Fibroblast of pulmonary artery (primary cell): Measurements from ENCODE around the gene HOXB2.
A peak's percentile ranks its signal among the peaks of the same experiment; 100 is the strongest.

ENCODE experiments used
- DNase-seq: peaks from one replicate; pipeline ENCODE4 v3.0.0-alpha.2; 2010; ENCODE audit warnings: low read depth
- H3K4me3 ChIP-seq: replicated peaks from 2 replicates; pipeline ENCODE4 v1.5.1; 2011; ENCODE audit warnings: low read depth, mild to moderate bottlenecking, control low read depth, low read length, moderate library complexity
- CTCF ChIP-seq: IDR thresholded peaks from 2 replicates; pipeline ENCODE4 v1.5.1; 2011; ENCODE audit warnings: mild to moderate bottlenecking, control low read depth, low read length, inconsistent platforms; ENCODE audit errors: missing control alignments

The HOXB2 gene

GRCh38 chr17:48545022-48545375, at the start of gene HOXB2:
HOXB2 (minus strand) TSS chr17:48545109; CDS start chr17:48544911, 198 bp downstream.
- H3K4me3 ChIP-seq = peak within 1 kb of the TSS; percentile 80
- peak; percentile 66 for DNase-seq

GRCh38 chr17:48593840-48594537, 49.1 kb upstream of the HOXB2 start:
- DNase-seq = peak; percentile 81
- H3K4me3 ChIP-seq = peak overlapping the region; percentile 48
- TF ChIP-seq CTCF = peak; percentile 75

More at GRCh38 chr17:48545022-48545375, at the start of gene HOXB2:
- TF ChIP-seq CTCF = no peak

- TF ChIP-seq CTCF = no peak
- DNase-seq = no peak
Observed at GRCh38 chr17:48593126-48593829, 48.4 kb upstream of the HOXB2 start, which contains the start of gene HOXB5. HOXB5 (minus strand) TSS chr17:48593779; CDS start chr17:48593682, 97 bp downstream.

GRCh38 chr17:48592577-48592976, 47.7 kb upstream of the HOXB2 start:
- DNase-seq = no peak
- peak overlapping the region; percentile 48 for H3K4me3 ChIP-seq
- no peak for TF ChIP-seq CTCF

More at GRCh38 chr17:48593126-48593829, 48.4 kb upstream of the HOXB2 start, which contains the start of gene HOXB5:
- peak within 1 kb of the TSS; percentile 48 for H3K4me3 ChIP-seq

- no peak for TF ChIP-seq CTCF
- peak overlapping the region; percentile 48 for H3K4me3 ChIP-seq
- DNase-seq = no peak
Observed at GRCh38 chr17:48592057-48592514, 47.2 kb upstream of the HOXB2 start.

- no peak for TF ChIP-seq CTCF
- no peak for DNase-seq
- peak overlapping the region; percentile 48 for H3K4me3 ChIP-seq
Observed at GRCh38 chr17:48591255-48592056, 46.5 kb upstream of the HOXB2 start.
